ENCODE data around the gene CSMD2.

- TF ChIP-seq POLR2A (IDR thresholded peaks at IDR 0.05) (no peak), CTCF (IDR thresholded peaks at IDR 0.05) (no peak)
Measured at GRCh38 chr1:33866281-33866680, 298.7 kb downstream of the CSMD2 start.
